Central memory CD4-positive, alpha-beta T cell (primary cell): ENCODE data around the gene POLR3B.
"Not testable (repeated sequence)": the region's sequence is repeated elsewhere in the genome, so short reads cannot be mapped to it uniquely, and the experiment has no call there.

Source experiments
- DNase-seq: peaks from one replicate; pipeline ENCODE4 v3.0.0; 2022

Gene POLR3B

GRCh38 chr12:106477627-106478026, 120.1 kb downstream of the POLR3B start:
- DNase-seq = not testable (repeated sequence)

DNA sequence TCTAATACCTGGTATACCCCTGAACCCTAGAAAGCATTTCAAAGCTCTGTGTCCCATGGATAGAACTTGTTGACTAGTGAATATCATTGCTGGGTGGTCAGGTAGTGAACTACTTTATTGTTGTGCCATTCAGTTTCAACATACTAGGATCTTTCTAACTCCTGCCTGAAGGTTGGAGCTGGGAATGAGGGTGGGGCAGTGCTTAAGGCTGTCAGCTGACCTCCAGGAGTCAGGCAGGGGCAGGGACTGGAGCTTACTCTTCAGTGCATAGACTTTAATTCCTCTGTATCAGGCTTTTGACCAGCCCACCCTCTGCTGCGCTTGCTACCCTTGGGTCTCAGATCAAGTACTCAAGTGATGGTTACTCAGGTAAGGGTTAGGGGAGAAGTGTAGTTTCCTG, 122.7 kb downstream of the POLR3B start:
- DNase-seq = no peak

- no peak for DNase-seq
Observed at GRCh38 chr12:106481246-106481645, 123.7 kb downstream of the POLR3B start.

DNA sequence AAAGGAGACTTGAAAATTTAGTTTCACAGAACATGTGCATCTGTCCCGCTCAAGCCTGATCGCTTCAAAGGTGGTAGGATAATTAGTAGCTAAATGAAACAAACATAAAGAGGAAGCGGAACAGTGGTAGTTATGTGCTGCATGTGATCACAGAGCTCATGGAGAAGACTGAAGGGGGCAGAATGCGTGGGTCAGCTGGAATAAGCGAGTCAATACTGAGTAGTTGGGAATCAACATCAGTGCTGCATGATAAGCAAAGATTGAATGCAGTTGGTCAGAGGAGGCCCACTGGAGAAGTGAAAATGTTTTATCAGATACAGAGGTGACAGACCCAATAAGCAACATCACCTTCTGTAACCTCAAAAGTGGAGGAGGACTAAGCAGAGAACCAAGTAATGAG, 130.1 kb downstream of the POLR3B start:
- DNase-seq = no peak

GRCh38 chr12:106488884-106489283, 131.3 kb downstream of the POLR3B start:
- no peak for DNase-seq

DNA sequence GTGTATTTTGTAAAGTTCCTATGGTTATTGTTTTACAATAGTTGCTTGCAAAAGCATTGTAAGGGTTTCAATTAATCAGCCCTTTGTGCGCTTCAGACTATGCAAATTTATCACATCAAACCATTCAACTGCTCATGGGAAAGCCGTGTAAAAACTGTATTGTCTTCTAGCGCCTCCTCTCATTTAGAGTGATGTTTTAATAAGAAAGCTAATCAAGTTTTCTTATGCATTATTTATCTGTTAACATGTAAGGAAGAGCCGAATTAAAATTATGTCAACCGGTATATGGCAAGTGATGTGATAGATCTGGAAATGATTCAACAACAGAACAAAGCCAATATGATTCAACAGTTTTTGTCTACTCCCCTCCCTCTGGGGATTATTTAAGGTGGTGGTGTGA, 132.7 kb downstream of the POLR3B start:
- DNase-seq = no peak

DNA sequence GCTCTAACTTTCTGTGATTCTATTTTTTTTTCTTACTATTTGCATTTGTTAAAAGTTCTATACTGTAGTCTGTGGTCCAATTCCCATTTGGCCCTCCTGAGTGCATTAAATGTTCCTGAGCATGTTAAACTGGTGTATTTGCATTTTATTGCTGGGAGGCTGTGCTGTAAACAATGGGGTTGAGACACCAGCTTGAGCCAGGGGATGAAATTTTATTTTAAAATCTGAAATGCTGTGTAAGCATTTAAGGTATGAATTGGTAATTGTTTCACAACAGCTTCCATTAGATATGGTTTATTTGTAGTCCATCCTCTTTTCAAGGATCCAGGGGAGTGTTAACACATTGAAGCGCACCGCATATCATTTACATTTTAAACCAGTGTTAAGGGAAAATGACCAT, 135.3 kb downstream of the POLR3B start:
- DNase-seq = no peak

GRCh38 chr12:106493531-106493930, 136.0 kb downstream of the POLR3B start:
- no peak for DNase-seq

- DNase-seq = no peak
Observed at GRCh38 chr12:106495354-106495965, 137.9 kb downstream of the POLR3B start.

GRCh38 chr12:106498056-106498455, 140.5 kb downstream of the POLR3B start:
- no peak for DNase-seq

DNA sequence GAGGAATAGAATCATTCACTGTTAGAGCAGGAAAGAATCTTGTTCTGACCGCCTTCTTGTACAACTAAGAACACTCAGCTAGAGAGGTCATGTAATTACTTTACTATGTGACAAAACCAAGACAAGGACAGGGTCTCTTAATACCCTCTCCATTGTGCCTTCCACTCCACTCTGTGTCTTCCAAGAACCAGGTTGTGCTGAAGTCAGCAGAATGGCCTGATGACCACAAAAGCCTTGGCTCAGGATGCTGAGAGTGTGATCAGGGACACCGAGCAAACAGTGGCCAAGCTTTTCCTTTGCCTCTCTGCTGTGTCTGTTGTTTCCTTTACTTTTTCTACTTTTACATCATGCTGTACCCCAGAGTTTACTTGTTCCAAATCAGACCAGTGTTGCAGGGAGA, 142.1 kb downstream of the POLR3B start:
- no peak for DNase-seq

- DNase-seq = no peak
Observed at GRCh38 chr12:106506691-106507090, 149.1 kb downstream of the POLR3B start.

DNA sequence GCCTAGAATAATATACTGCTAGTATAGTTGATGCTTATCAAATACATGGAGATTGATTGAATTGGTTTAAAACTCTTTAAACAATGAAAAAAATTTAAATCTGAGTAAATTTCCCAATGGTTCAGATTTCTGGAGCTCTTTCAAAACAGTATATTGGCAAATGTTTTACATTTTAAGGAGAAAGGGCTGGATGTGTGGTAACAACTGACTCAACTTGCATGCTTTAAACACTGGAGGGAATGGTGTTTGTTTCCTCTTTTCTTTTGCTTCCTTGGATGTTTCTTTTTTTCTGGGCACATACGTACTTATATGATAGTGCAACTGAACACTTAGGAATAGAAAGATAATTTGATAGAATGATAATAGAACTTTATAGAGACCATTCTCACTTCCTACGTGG, 151.4 kb downstream of the POLR3B start:
- no peak for DNase-seq

DNA sequence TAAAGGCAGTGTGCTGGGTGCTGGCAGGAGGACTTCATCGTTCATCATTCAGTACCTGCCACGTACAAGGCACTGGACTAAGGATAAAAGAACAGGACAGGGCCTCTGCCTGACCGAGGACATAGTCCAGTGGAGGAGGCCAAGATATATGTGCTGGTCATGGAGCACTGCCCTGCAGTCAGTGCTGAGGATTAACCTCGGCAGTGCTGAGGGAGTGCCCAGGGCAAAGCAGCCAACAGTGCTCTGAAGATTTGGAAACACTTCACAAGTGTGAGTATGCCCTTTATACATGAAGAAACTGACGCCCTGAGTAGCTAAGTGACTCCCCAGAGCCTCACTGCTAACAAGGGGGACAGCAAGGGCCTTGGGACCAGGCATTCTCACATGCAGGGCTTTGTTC, 153.8 kb downstream of the POLR3B start:
- DNase-seq = no peak

- DNase-seq = no peak
Observed at GRCh38 chr12:106517314-106517713, 159.8 kb downstream of the POLR3B start.

DNA sequence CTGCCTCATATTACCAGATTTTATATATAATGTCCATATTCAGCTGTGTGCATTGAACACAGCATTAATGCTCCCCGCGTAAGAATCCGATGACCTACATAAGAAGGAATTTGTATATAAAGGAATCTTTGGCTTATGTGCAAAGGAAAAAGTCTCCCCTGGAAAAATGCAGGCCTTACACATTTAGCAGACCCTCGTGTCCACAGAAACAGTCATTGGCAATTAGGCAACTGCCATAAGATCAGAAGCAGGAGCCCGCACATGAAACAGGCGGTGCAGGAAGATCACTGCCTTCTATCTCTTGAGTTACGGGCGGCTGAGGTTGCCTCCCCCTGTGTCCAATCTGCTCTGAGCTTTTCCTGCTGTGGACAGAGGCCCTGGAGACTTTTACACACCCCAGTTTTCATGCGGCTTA, 162.1 kb downstream of the POLR3B start:
- no peak for DNase-seq

DNA sequence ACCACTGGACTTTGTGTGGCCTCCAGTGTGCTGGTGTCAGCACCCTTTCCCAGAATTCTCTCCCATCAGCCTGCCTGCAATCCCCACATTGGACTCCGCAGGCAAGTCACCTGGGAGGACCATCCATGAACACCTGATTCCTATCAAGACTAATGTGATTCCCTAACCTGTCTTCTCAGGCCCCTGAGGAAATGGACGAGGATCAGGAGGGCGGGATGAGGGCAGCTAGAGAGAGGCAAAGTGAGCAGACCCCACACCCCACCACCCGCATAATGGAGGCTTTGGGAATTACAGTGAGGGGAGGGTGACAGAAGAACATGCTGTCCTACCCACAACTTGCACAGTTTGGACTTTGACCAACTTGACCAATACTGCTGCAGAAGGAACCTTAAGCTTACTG, 164.4 kb downstream of the POLR3B start:
- no peak for DNase-seq

- no peak for DNase-seq
Observed at GRCh38 chr12:106522708-106523107, 165.2 kb downstream of the POLR3B start.

DNA sequence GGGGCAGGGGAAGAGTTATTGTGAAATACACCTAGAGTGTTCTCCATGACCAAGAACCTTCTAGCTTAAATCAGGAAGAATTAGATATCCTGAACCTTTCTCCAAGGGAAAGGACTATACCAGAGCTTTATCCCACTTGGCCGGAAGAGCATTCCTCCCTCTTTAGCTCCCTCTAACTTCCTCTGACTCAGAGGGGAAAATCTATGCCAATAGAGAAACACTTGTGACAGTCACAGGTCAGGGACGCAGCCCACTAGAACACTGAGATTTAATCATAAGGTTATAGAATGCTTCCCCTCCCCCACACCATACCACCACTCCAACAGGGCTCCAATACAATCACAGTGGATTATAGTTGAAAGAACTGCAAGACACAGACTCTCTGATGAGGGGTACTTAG, 169.8 kb downstream of the POLR3B start:
- DNase-seq = no peak

- DNase-seq = no peak
Observed at GRCh38 chr12:106541201-106541600, 183.7 kb downstream of the POLR3B start.

GRCh38 chr12:106551410-106551809, 193.9 kb downstream of the POLR3B start:
- no peak for DNase-seq

DNA sequence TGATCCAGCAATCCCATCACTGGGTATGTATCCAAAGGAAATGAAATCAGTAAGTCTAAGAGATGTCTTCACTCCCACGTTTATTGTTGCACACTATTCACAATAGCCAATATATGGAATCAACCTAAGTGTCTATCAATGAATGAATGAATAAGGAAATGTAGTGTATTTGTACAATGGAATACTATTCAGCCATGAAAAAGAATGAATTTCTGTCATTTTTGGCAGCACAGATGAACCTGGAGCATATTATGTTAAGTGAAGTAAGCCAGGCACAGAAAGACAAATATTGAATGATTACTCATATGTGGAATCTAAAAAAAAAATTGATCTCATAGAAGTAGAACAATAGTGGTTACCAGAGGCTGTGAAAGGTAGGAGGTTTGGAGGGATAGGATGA, 194.7 kb downstream of the POLR3B start:
- DNase-seq = no peak
